Naive thymus-derived CD4-positive, alpha-beta T cell (primary cell): Measurements from ENCODE around the gene RASA2. TPM values are rescaled to one million over a fixed set of nuclear protein-coding genes. Genes with fewer than 3 reads are reported as not detected.
A peak's percentile ranks its signal among the peaks of the same experiment; 100 is the strongest.
"Not testable (repeated sequence)": the region's sequence is repeated elsewhere in the genome, so short reads cannot be mapped to it uniquely, and the experiment has no call there.

Experiments used
- ATAC-seq: fragments of 150-1000 bp; cut with Tn5 transposase; 2 replicates; pipeline ENCODE4 v1.10.0; 2021; ENCODE audit warnings: mild to moderate bottlenecking, moderate library complexity
- CTCF ChIA-PET: fragments of 350-600 bp; sonication (Branson Sonifier 250); formaldehyde crosslinking; loops from one replicate; lab custom pipeline; 2021; ENCODE audit warnings: antibody characterized with exemption; lab: Charles Lee
- POLR2A ChIA-PET: fragments of 350-600 bp; sonication (Branson Sonifier 250); formaldehyde crosslinking; loops from one replicate; lab custom pipeline; 2021; ENCODE audit warnings: antibody characterized with exemption, inconsistent platforms; lab: Charles Lee
- DNase-seq, 9 donors: peaks; one replicate each; pipeline versions ENCODE4 v3.0.0 to v3.0.0-alpha.2; 2020 to 2022; ENCODE audit warnings: mixed read lengths in 1 of 9
- H3K27ac ChIP-seq: one replicate; pipeline ENCODE4 v1.7.0; 2013; ENCODE audit warnings: mild to moderate bottlenecking, low read depth, low read length, moderate library complexity
- H3K27me3 ChIP-seq, 2 donors: one replicate each; pipeline ENCODE4 v1.7.0; 2013; ENCODE audit warnings: low read length in 2 of 2, mild to moderate bottlenecking in 2 of 2, moderate library complexity in 2 of 2; ENCODE audit not compliant: control insufficient read depth in 2 of 2, insufficient read depth in 2 of 2
- H3K36me3 ChIP-seq, 3 experiments: 1 replicate in 2 of 3; 2 replicates in 1 of 3; pipeline ENCODE4 v1.7.0; 2013; ENCODE audit warnings: low read length in 3 of 3, mild to moderate bottlenecking in 3 of 3, moderate library complexity in 1 of 3; ENCODE audit not compliant: insufficient read depth in 3 of 3, control insufficient read depth in 2 of 3
- H3K4me1 ChIP-seq, 2 donors: one replicate each; pipeline ENCODE4 v1.7.0; 2013; ENCODE audit warnings: low read length in 2 of 2, mild to moderate bottlenecking in 2 of 2, moderate library complexity in 1 of 2; ENCODE audit not compliant: control insufficient read depth in 2 of 2, insufficient read depth in 2 of 2
- H3K4me3 ChIP-seq: 2 replicates; pipeline ENCODE4 v1.7.0; 2013; ENCODE audit warnings: mild to moderate bottlenecking, low read length
- H3K9me3 ChIP-seq, 3 experiments: 1 replicate in 2 of 3; 2 replicates in 1 of 3; pipeline ENCODE4 v1.7.0; 2013; ENCODE audit warnings: low read length in 3 of 3; ENCODE audit not compliant: control insufficient read depth in 2 of 3
- H3K27ac Mint-ChIP-seq, 9 donors: one replicate each; pipeline ENCODE4 v1.8.0; 2020 to 2022; ENCODE audit warnings: mixed read lengths in 9 of 9, mild to moderate bottlenecking in 8 of 9, moderate library complexity in 5 of 9, inconsistent platforms in 2 of 9
- H3K27me3 Mint-ChIP-seq, 5 donors: one replicate each; pipeline ENCODE4 v1.8.0; 2021 to 2022; ENCODE audit warnings: mixed read lengths in 5 of 5, mild to moderate bottlenecking in 1 of 5
- H3K36me3 Mint-ChIP-seq, 5 donors: one replicate each; pipeline ENCODE4 v1.8.0; 2020 to 2022; ENCODE audit warnings: mixed read lengths in 5 of 5, mild to moderate bottlenecking in 3 of 5, inconsistent platforms in 1 of 5
- H3K4me1 Mint-ChIP-seq, 7 donors: one replicate each; pipeline ENCODE4 v1.8.0; 2020 to 2022; ENCODE audit warnings: mixed read lengths in 7 of 7, mild to moderate bottlenecking in 3 of 7, inconsistent platforms in 1 of 7
- H3K4me3 Mint-ChIP-seq, 10 donors: one replicate each; pipeline ENCODE4 v1.8.0; 2020 to 2022; ENCODE audit warnings: mild to moderate bottlenecking in 10 of 10, mixed read lengths in 10 of 10, moderate library complexity in 6 of 10, inconsistent platforms in 2 of 10
- H3K9me3 Mint-ChIP-seq, 11 donors: one replicate each; pipeline ENCODE4 v1.8.0; 2020 to 2022; ENCODE audit warnings: mixed read lengths in 11 of 11, mild to moderate bottlenecking in 4 of 11, inconsistent platforms in 1 of 11, moderate library complexity in 1 of 11
- intact Hi-C, 2 donors: fragments of 100-400 bp; cut with micrococcal nuclease; formaldehyde crosslinking; loops; one replicate each; pipeline ENCODE4 v1.15.1; 2023
- polyA plus RNA-seq, 2 donors: library from polyadenylated mRNA; unstranded; fragments of 300-500 nt; fragmentation: Illumina TruSeq; gene quantifications; one replicate each; pipeline ENCODE4 v1.2.3, GENCODE V29; 2021
- total RNA-seq, 6 experiments: library from RNA in 5 of 6; stranded (reverse) in 5 of 6; gene quantifications; 1 replicate in 5 of 6; 2 replicates in 1 of 6; pipeline ENCODE4 v1.2.3 and lab custom pipeline; 2021 to 2026

RASA2 gene
- total and polyA plus RNA-seq, 7 experiments from 2014 or later = 51.0 to 120 (median 77.3) TPM

GRCh38 chr3:141529717-141530414 is 43.0 kb downstream of the RASA2 start:
- Histone ChIP-seq H3K9me3 (no peaks in the 10 kb centered on the region), H3K27me3 (no peaks in the 10 kb centered on the region), H3K4me1 (peaks cover 22 to 81% of the 10 kb centered on the region in 2 donors), H3K27ac (peak overlapping the region; percentile 62), H3K4me3 (peak overlapping the region; percentile 4), H3K36me3 (no peaks in the 10 kb centered on the region)
- no peaks in the 10 kb centered on the region for H3K27me3 Mint-ChIP-seq
- peaks cover 4 to 34% (median 27%) of the 10 kb centered on the region in 5 donors for H3K36me3 Mint-ChIP-seq
- peaks cover 0 to 3% (median 0%) of the 10 kb centered on the region in 11 donors for H3K9me3 Mint-ChIP-seq
- peaks cover 43 to 89% (median 86%) of the 10 kb centered on the region in 7 donors for H3K4me1 Mint-ChIP-seq
- peak overlapping the region in 8 of 9 donors; percentile 87 to 97 (median 94) for H3K27ac Mint-ChIP-seq
- POLR2A ChIA-PET = interaction anchor here (0.7 to 3.0 kb wide), 9 partner anchors 8 to 263 kb away, joined by 3 to 30 read pairs (median 5); partner anchors contain the start of gene RASA2
- intact Hi-C loops = loop anchor here in 1 of 2 donors (1.0 kb wide), 6 partner anchors 8 to 43 kb away; partner anchors contain the start of gene RASA2
- CTCF ChIA-PET = interaction anchor here (1.0 kb wide), 1 partner anchor 24 kb away, joined by 3 read pairs; no protein-coding TSS in a partner anchor
- ATAC-seq = peak; percentile 87
- DNase-seq = peak in 7 of 9 donors; percentile 44 to 74 (median 60)
- H3K4me3 Mint-ChIP-seq = peak overlapping the region; percentile 40 to 94 (median 82)

- Histone ChIP-seq H3K27ac (peak overlapping the region; percentile 62), H3K36me3 (peaks cover 0 to 3% (median 2%) of the 10 kb centered on the region in 3 experiments), H3K27me3 (no peaks in the 10 kb centered on the region), H3K4me1 (peaks cover 22 to 76% of the 10 kb centered on the region in 2 donors), H3K9me3 (no peaks in the 10 kb centered on the region), H3K4me3 (peak overlapping the region; percentile 4)
- H3K27me3 Mint-ChIP-seq = no peaks in the 10 kb centered on the region
- H3K9me3 Mint-ChIP-seq = peaks cover 0 to 4% (median 2%) of the 10 kb centered on the region in 11 donors
- H3K27ac Mint-ChIP-seq = peak overlapping the region in 8 of 9 donors; percentile 87 to 97 (median 94)
- ATAC-seq (no peak), DNase-seq (no peak)
- peaks cover 7 to 37% (median 28%) of the 10 kb centered on the region in 5 donors for H3K36me3 Mint-ChIP-seq
- ChIA-PET POLR2A (interaction anchor here (0.7 to 3.0 kb wide), 9 partner anchors 9 to 263 kb away, joined by 3 to 30 read pairs (median 5); partner anchors contain the start of gene RASA2), CTCF (interaction anchor here (0.8 to 1.0 kb wide), 3 partner anchors 23 to 30 kb away, joined by 3 to 4 read pairs (median 4); no protein-coding TSS in a partner anchor)
- H3K4me3 Mint-ChIP-seq = peak overlapping the region in 9 of 10 donors; percentile 64 to 94 (median 83)
- intact Hi-C loops = loop anchor here in 1 of 2 donors (1.0 kb wide), 6 partner anchors 8 to 43 kb away; partner anchors contain the start of gene RASA2
- H3K4me1 Mint-ChIP-seq = peaks cover 40 to 86% (median 83%) of the 10 kb centered on the region in 7 donors
These were observed 43.6 kb downstream of the RASA2 start for GRCh38 chr3:141530415-141530768.

GRCh38 chr3:141532609-141533008 is 45.8 kb downstream of the RASA2 start:
- Mint-ChIP-seq H3K27ac (peak overlapping the region in 5 of 9 donors; percentile 25 to 86 (median 56)), H3K27me3 (no peaks in the 10 kb centered on the region), H3K4me3 (peak overlapping the region in 3 of 10 donors; percentile 1 to 48 (median 41)), H3K36me3 (peaks cover 10 to 48% (median 39%) of the 10 kb centered on the region in 5 donors), H3K9me3 (peaks cover 0 to 13% (median 6%) of the 10 kb centered on the region in 11 donors), H3K4me1 (peaks cover 36 to 83% (median 79%) of the 10 kb centered on the region in 7 donors)
- Histone ChIP-seq H3K9me3 (no peaks in the 10 kb centered on the region), H3K27ac (no peak overlapping the region), H3K4me3 (no peak overlapping the region), H3K4me1 (peaks cover 22 to 55% of the 10 kb centered on the region in 2 donors), H3K27me3 (no peaks in the 10 kb centered on the region), H3K36me3 (peaks cover 5 to 9% (median 6%) of the 10 kb centered on the region in 3 experiments)
- CTCF ChIA-PET = interaction anchor here (0.8 to 1.2 kb wide), 2 partner anchors 20 to 23 kb away, joined by 3 read pairs; no protein-coding TSS in a partner anchor
- DNase-seq = no peak
- ATAC-seq = no peak
- POLR2A ChIA-PET = interaction anchor here (1.0 to 3.0 kb wide), 2 partner anchors 34 to 46 kb away, joined by 3 to 30 read pairs; partner anchors contain the start of gene RASA2
- intact Hi-C loops = no loop called here

- H3K27ac ChIP-seq, ATAC-seq, H3K4me3 ChIP-seq, H3K27me3 Mint-ChIP-seq, CTCF ChIA-PET, DNase-seq, H3K9me3 ChIP-seq, H3K27me3 ChIP-seq, H3K36me3 ChIP-seq, intact Hi-C loops: not testable (repeated sequence)
- H3K4me1 ChIP-seq = peaks cover 0 to 29% of the 10 kb centered on the region in 2 donors
- Mint-ChIP-seq H3K27ac (peak overlapping the region in 4 of 9 donors; percentile 32 to 68 (median 54)), H3K36me3 (peaks cover 14 to 49% (median 43%) of the 10 kb centered on the region in 5 donors), H3K4me3 (peak overlapping the region in 1 of 10 donors; percentile 14), H3K4me1 (peaks cover 19 to 82% (median 72%) of the 10 kb centered on the region in 7 donors), H3K9me3 (peaks cover 0 to 13% (median 6%) of the 10 kb centered on the region in 11 donors)
- POLR2A ChIA-PET = interaction anchor here (1.0 kb wide), 1 partner anchor 12 kb away, joined by 4 read pairs; no protein-coding TSS in a partner anchor
These were observed 49.2 kb downstream of the RASA2 start for GRCh38 chr3:141536017-141536416.

- Mint-ChIP-seq H3K36me3 (peaks cover 21 to 58% (median 50%) of the 10 kb centered on the region in 5 donors), H3K4me3 (no peak overlapping the region), H3K9me3 (peaks cover 0 to 19% (median 12%) of the 10 kb centered on the region in 11 donors), H3K27ac (peak overlapping the region in 3 of 9 donors; percentile 5 to 87 (median 75)), H3K4me1 (peaks cover 29 to 84% (median 76%) of the 10 kb centered on the region in 7 donors), H3K27me3 (no peaks in the 10 kb centered on the region)
- ChIA-PET CTCF (interaction anchor here (1.4 kb wide), 1 partner anchor 78 kb away, joined by 4 read pairs; no protein-coding TSS in a partner anchor), POLR2A (interaction anchor here (0.7 to 1.1 kb wide), 2 partner anchors 43 to 50 kb away, joined by 3 read pairs; no protein-coding TSS in a partner anchor)
- DNase-seq (no peak), ATAC-seq (no peak)
- Histone ChIP-seq H3K4me3 (no peak overlapping the region), H3K27me3 (no peaks in the 10 kb centered on the region), H3K4me1 (peaks cover 8 to 13% of the 10 kb centered on the region in 2 donors), H3K36me3 (peaks cover 5 to 17% (median 13%) of the 10 kb centered on the region in 3 experiments), H3K9me3 (peaks cover 0 to 4% (median 0%) of the 10 kb centered on the region in 3 experiments), H3K27ac (no peak overlapping the region)
- intact Hi-C loops = no loop called here
These were observed 51.0 kb downstream of the RASA2 start for GRCh38 chr3:141537856-141538255.
